Hematopoietic multipotent progenitor cell treated with erythropoietin and hydrocortisone succinate and interleukin-3 and kit ligand, for 15 days (in vitro differentiated cells): Measurements from ENCODE around the gene SRRD.
"Not testable (repeated sequence)": the region's sequence is repeated elsewhere in the genome, so short reads cannot be mapped to it uniquely, and the experiment has no call there.

Source experiments
- DNase-seq: peaks from one replicate; pipeline ENCODE4 v3.0.0-alpha.2; 2015; ENCODE audit warnings: low spot score

Gene SRRD, protein sequence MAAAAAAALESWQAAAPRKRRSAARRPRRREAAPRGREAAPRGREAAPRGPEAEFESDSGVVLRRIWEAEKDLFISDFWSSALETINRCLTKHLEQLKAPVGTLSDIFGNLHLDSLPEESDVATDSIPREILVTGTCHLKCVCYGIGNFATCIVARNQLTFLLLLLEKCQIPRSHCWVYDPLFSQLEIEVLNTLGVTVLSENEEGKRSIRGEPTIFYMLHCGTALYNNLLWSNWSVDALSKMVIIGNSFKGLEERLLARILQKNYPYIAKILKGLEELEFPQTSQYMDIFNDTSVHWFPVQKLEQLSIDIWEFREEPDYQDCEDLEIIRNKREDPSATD

DNA sequence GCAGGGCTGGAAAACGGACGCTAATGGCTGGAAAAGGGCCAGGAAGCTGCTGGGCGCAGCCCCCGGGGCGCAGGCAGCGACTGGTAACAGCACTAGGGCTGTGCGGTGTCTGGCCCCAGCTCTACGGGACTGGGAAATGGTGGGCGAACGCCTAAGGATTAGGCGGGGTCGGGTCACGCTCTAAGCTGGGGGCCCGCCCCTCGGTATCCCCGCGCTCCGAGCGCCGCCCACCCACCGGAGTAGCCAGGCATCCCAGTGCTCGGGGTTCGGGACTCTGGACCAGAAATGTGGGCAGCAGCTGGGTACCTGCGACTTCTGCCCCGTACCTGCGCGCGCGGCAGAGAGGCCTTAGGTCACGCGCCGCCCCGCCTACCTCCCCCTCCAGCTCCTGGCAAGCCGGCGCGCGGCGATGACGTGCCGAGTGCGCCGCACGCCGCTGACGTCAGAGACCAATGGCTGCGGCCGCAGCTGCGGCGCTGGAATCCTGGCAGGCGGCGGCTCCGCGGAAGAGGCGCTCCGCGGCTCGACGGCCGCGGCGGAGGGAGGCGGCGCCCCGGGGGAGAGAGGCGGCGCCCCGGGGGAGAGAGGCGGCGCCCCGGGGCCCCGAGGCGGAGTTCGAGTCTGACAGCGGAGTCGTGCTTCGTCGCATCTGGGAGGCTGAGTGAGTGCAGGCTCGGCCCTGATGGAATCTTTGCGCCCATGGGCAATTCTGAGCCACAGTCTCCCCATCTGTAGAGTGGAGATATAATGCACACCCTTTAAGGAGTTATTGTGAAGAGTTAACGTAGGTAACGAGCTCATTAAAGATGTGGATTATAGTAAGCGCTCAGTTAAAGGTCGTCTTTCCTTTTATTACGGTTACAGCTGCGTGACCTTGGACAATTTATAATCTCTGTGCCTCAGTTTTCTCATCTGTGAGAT lies at the start of gene SRRD, which contains the start of gene HPS4:
Gene SRRD, plus strand, starts transcription at position 439 of the 921 bp plus-strand sequence. Its CDS starts 14 bp downstream, at position 453.
Gene HPS4, minus strand, starts transcription at position 345 of the 921 bp plus-strand sequence. CDS start 2,021 bp downstream, outside the sequence.
- peak; percentile 91 for DNase-seq

DNA sequence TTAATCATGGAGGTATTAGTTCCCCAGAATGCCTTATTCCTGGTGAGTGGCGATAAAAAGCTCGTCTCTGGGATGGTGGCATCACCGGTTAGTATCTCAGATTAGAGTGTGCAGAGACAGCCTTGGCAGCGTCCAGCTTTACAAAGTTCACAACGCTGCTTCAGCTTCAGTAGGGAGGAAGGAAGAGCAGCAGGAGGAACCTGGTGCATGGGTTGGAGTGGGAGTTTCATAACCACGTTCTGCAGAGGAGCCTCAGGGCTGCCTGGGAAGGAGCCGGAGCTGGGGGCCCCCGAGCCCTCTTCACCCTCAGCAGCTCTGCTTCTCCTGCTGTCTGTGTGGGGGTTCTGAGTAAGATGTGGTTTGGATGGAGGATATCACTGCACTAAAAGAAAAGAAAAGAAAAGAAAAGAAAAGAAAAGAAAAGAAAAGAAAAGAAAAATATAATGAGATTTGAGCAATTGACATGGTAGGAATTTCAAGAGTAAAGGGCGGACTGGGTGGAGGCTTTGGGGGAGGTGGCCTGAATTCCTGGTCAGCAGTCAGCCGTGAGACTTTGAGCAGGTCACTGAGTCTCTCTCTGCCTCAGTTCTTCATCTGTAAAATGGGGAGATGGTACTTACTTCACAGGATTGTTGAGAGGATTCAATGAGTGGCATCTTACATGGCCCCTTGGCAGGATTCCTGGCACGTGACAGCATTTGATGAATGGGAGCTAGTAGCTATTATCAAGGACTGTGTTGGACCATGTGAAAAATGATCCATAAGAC lies 48.2 kb upstream of the SRRD start:
- DNase-seq, result no peak

DNA sequence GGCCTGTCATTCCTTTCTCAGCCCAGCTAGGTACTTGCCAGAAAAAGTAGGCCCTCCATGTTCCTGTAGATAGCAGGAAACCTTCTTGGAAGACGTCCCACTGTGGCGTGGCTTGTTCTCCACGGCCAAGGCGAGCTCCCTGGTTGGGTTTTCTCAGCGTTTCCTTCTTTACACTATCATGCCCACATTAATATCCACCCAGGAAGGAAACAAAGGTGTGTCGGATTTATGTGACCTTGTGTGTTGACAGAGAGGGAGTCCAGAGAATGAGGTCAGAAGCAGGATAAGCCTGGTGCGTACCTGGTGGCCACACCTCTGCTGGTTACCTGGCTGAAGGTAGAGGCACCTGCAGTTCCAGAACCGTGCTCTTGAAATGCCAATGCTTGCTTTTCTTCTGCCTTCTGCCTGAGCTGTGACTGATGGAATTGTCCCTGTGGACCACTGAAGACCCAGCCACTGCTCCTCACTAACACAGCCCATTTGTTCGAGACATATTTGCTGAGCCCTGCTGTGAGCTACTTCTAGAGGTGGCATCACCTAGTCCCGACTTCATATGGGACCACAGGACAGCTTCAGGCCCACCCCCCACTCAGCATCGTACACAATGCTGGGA lies 46.7 kb upstream of the SRRD start:
- no peak for DNase-seq

DNA sequence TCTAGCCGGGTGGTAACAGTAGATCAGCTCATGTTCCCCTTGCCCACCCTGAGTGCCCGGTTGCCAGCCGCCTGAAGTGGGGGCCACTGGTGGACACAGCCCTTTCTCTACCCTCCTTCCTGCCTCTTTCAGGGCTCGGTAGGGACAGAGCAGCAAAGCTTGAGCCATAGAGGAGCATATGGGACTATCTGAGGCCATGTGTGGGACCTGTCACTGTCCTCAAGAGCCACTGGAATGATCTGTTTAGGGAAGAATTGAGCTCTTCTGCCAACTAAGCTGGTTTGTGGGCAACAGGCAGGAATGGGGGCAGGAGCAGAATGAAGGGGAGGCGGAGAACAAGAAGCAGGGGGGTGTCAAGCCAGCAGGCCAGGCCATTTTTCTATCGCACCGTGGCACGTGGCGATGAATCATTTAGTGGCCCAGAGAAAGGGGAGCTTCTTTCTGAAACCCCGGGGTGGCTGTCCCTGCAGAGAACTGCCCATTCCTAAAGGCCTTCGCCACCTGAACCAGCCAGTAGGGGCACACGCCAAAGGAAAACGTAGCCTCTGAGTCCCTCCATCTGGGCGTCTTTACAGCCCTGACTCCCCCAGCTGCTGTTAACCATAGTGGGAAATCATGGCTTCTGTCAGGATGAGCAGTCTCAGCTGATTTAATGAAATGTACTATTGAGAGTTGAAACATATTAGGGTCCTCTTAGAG lies 45.8 kb upstream of the SRRD start:
- no peak for DNase-seq

DNA sequence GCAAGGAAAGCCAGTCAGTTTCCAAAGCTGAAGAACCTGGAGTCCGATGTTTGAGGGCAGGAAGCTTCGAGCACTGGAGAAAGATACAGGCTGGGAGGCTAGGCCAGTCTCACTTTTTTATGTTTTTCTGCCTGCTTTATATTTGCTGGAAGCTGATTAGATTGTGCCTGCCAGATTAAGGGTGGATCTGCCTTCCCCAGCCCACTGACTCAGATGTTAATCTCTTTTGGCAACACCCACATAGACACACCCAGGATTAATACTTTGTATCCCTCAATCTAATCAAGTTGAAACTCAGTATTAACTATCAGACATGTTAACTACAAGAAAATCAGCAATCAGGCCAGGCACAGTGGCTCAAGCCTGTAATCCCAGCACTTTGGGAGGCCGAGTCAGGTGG lies 44.9 kb upstream of the SRRD start:
- DNase-seq, result not testable (repeated sequence)

DNA sequence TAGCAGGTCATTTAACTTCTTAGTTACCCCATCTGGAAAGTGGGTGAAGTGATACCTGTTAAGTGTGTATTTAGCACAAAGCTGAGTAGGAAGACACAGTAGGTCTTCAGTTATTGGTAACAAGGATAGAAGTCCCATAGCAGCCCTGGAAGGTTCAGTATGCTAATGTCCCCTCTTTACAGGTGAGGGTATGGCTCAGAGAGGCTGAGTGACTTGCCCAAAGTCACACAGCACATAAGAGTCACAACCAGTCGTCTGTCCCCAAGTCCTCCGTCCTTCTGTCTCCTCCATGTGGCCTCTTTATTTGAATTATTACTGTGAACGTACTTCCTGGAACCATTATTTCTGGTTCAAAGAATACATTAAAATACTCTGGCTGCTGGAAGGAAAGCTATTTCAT lies 44.1 kb upstream of the SRRD start:
- DNase-seq, result no peak

DNA sequence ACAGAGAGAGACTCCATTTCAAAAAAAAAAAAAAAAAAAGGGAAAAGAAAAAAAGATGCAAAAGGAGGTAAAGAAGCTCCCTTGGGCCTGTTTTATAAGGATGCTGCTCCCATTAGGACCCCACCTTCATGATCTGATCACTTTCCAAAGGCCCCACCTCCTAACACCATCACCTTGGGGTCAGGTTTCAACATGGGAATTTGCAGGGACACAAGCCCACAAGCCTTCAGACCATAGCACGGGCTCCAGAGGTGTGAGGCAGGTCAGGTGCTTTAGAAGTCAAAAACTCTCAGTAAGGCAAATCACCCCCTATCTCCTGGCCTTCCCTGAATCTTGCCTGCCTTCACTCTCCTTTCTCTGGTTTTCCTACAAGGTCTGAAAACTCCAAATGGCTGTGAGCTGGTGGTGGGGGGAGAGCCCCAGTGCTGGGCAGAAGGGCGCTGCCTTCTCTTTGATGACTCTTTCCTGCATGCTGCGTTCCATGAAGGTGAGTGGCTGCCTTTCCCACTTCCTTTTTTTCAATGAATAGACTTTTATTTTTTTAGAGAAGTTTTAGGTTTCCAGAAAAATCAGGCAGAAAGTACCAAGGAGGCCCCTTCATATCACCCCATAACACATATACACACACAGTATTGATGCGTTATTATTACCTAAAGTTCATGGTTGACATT lies 41.5 kb upstream of the SRRD start:
- DNase-seq, result no peak

DNA sequence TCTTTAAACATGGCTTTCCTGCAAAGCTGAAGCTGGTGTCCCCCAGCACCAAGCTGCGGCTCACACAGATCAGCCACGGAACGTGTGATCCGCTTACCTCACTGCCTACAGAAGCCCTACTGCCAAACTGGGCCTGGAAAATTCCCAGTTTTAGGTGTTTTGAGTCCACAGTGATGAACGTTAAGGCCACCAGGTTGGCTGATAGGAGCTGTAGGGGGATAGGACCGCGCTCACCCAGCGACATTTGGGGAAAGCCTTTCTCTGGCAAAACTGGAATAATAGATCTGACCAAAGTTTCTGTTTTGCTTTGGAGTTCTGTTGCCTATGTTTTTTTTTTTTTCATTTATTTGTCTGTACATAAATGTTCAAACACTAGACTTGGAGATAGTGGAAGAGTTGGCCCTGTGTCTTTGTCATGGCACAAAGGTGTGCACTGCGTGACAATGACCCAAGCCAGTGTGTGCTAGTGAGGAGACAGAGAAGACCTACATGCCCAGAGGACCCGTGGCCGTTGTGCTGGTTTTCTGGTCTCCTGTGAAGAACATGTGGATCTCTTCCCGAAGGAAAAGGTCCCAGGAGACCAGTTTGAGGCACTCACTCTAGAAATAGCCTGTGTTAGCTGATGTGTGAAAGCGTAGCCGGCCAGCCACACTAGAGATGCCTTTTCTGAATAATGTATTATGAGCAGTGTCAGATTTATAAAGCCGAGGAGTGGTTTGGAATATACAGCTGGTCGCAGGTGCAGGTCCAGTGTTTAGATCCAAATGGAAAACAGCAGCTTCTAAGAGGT lies 39.6 kb upstream of the SRRD start:
- DNase-seq, result no peak

DNA sequence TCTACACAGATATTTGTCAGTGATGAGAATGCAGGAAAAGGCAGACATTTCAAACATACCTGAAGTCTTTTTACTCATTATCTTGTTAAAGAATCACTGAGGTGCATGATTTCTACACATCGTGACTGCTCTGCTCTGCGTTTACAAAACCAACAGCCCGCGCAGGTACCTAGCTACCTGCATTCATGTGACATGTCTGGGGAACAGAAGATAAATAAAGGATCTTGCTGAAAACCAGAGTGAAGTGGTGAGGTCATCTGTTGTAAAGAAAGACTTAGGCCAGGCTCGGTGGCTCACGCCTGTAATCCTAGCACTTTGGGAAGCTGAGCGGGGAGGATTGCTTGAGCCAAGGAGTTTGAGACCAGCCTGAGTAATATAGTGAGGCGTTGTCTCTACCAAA lies 38.9 kb upstream of the SRRD start:
- DNase-seq, result no peak

DNA sequence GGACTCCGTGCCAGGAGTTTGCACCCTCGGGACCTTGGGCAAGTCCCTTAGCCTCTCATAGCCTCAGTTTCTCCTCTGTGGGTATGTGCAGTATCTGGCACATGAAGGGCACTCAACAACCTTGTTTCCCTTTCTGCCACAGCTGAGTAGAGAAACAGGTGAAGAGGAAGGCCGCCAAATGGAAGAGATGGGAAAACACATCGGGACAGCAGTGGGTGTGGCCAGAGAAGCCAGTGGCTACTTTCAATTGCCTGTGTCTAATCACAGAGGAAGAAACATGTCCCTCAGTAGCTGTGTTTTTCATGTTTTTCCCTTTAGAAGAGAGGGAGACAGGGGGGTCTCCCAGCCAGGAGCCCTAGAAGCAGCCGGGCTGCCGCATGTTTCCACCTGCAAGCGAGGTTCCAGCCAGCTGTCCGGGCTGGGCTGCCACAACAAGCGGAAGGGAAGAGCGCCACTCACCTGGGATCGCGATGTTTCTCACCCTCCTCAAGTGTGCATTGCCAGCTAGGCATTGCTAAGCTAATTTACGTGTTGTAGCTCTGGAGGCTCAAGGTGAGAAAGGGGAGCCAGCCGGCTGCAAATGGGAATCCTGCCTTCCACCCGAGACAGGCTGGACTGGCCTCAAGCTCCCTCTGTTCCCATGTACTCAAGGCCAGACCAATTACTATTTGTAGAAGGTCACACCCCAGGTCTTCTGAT lies 38.0 kb upstream of the SRRD start:
- no peak for DNase-seq

DNA sequence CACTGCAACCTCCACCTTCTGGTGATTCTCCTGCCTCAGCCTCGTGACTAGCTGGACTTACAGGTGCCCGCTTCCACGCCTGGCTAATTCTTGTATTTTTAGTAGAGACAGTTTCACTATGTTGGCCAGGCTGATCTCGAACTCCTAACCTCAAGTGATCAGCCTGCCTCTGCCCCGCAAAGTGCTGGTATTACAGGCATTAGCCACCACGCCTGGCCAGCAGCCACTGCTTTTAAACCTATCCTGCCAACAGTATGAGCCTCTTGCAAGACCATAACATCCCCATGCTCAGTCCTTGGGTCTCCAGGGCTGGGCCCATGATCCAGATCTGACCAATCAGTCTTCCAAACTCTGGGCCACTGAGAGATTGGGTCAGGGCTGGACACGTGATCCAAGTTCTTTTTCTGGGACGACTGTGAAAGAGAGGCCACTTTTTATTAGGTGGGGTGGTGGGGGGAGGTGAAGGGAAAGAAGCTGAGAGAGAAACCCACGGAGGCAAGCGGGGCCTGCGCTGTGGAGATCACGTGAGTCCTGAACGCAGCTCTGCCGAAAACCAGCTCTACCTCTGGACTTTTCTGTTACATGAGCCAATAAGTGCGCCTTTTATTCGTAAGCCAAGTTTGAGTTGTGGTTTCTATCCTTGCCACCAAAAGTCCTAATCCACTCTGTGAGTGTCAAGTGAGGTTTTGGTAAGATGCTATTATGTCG lies 36.7 kb upstream of the SRRD start:
- no peak for DNase-seq

DNA sequence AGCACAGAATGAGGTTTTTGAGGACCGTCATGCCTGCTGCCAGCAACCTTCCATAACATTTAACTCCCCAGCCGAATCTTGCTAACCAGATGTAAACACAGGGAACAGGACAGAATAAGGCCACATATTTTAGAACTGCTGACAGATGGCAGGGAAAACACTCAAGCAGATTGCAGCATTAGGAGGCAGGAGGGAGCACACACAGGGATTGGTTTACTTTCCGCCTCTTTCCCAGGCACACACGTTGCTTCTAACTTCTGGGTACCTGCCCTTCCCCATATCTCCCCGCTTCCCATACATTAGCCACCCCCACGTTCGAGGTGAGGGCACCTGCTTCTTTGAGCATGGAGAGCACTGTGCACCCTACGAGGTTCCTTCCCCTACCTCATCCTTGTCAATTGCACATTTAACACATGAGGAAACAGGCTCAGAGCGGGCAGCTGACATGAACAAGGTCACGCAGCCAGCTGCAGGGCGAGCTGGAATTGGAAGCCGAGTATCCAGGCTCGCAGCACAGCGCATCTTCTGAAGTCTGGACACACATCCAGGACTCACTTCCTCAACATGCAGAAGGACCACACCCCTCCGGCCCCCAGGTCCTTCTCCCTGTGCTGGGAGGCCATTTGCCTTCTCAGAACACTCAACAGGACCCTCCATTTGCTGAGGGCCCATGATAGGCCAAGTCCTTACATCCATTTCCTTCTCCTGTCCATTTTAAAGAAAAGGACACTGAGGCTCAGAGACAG lies 35.9 kb upstream of the SRRD start:
- DNase-seq, result no peak

DNA sequence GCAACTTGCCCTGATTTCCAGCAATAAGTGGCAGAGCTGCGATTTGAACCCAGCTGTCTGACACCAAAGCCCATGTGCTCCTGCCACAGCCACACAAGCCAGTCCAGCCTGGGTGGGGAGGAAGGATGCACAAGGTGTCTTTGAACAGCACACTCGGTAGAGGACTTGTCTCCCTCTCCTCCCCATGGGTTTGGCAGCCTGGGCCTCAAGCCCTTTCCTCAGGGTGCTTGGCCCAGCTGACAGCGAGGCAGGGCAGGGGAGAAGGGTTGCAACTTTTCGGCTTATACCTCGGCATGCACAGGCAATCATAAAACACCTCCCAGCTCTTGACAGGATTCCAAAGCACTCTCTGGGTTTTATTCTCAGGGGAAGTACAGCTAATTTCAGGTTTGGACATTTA lies 35.3 kb upstream of the SRRD start:
- no peak for DNase-seq

DNA sequence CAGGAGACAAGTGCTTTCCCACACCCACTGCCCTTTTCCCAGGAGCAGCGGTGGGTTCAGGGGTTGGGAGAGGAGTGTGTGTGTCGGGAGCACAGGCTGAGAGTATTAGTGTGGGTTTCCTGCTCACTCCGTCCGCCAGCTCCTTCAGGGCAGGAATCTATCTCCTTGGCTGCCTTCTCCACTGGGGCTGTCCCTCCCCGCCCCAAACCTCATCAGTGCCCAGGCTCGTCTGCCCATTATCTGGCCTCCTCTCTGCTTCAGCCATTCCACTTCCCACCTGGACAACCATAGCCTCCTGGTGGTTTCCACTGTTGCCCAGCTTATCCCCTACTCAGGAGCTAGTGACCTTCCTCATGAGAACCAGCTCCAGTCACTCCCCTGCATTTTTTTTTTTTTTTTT lies 34.7 kb upstream of the SRRD start:
- DNase-seq, result no peak

DNA sequence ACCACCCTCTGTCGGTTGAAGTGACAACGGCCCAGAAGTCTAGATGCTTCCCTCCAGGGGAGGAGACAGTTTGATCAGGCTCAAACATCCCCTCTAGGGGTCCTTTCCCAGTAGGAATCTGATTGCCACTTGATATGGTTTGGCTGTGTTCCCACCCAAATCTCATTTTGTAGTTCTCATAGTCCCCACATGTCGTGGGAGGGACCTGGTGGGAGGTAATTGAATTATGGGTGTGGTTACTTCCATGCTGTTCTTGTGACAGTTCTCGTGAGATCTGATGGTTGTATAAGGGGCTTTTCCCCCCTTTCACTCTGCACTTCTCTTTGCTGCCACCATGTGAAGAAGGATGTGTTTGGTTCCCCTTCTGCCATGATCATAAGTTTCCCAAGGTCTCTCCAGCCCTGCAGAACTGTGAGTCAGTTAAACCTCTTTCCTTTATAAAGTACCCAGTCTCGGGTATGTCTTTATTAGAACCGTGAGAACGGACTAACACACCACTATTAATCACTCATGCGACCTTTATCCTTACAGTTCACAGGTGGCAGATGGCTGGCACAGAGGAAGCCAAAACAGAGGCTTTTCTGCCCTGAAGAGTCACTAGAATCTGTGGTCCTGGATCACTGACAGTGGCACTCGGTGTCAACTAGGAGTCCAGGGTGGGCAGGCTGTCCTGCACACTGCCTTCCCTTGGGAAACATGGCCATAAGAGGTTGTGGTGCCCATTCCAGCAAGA lies 33.1 kb upstream of the SRRD start:
- DNase-seq, result no peak

DNA sequence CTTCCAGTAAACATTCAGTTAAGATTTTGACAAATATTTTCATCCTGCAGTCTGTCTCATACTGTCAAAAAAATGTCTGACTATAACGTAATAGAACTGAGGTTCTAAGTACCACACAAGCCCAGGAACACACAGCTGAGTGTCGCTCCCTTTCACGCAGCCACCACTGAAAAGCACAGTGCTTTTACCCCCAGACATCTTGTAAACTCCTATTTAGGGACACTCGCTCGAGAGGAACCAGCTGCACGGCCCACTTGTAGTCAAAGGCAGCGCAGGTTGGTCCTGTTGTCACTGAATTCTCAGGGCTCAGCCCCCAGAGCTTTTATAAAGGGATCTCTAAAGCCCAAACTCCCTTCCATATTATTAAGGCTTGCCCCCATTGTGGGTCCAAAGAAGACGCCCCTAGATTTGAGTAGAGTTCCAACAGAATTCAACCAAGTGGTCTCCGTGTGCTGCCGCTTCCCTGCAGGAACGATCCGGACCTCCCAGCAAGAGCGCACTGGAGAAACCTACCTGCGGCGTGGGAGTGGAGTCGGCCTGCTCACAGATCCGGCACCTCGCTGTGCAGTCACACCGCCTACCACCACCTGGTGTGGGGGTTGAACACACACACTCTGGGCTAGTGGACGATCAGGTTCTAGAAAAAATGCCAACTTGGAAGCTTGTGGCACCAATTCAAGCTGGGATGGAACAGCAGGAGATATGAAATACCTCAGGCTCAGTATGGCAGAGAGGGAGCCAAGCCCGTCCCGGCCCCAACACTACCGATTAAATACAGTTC lies 31.3 kb upstream of the SRRD start:
- no peak for DNase-seq
